NOMO-1 treated with dmso at 0.1 percent for 144 hours (cell line): Measurements from ENCODE around the gene IFT88.
"Not testable (repeated sequence)": the region's sequence is repeated elsewhere in the genome, so short reads cannot be mapped to it uniquely, and the experiment has no call there.

ENCODE experiments used
- DNase-seq: peaks from one replicate; lab custom pipeline; 2025; ENCODE audit not compliant: unreplicated experiment; lab: John Stamatoyannopoulos, UW

The IFT88 gene

DNA sequence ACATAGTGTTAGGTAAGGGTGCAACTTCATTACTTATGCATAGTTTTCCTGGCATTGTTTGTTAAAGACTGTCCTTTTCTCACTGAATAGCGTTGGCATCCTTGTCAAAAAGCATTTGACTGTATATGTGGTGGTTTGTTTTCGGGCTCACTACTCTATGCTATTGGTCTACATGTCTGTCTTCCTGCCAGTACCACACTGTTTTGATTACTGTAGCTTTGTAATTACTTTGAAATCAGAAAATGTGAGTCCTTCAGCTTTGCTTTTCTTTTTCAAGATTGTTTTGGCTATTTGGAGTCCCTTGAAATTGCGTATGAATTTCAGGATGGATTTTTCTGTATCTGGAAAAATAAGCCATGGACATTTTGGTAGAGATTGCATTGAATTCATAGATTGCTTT, 56.0 kb downstream of the IFT88 start:
- DNase-seq, result no peak

GRCh38 chr13:20624213-20624612, 57.3 kb downstream of the IFT88 start:
- no peak for DNase-seq

- DNase-seq, result no peak
Observed at GRCh38 chr13:20633802-20634201, 66.8 kb downstream of the IFT88 start.

DNA sequence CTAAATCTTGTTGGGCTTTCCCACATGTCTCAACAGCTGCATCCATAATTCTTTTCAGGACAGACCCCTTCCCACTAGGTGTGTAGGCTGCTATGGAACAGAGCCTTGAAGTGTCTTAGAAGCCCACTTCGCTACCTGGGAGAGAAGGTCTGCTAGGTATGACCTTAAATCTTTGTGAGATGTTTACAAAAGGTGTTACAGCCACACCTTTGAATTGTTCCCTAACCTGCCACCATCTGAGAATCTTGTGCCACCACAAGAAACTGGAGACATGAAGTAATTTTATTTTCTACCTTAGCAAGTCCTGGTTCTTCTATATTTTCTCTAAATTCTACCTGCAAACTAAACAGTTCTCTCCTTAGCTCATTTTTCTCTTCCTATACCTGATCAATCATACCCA, 69.1 kb downstream of the IFT88 start:
- no peak for DNase-seq

GRCh38 chr13:20637811-20638210, 70.9 kb downstream of the IFT88 start:
- no peak for DNase-seq

DNA sequence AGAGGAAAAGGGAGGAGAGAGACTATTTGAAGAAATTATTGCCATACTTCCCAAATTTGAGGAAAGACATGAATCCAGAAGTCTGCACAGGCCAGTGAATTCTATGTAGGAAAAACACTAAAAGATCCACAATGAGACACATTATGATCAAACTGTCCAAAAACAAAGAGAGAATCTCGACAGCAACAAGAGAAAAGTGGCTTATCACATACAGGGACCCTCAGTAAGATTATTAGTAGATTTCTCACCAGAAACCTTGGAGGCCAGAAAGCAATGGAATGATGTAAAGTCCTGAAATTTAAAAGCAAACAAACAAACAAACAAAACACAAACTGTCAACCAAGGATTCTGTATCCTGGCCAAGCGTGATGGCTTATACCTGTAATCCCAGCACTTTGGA, 80.8 kb downstream of the IFT88 start:
- no peak for DNase-seq

- DNase-seq, result no peak
Observed at GRCh38 chr13:20652946-20653345, 86.0 kb downstream of the IFT88 start.

- DNase-seq, result no peak
Observed at GRCh38 chr13:20654156-20654555, 87.2 kb downstream of the IFT88 start.

DNA sequence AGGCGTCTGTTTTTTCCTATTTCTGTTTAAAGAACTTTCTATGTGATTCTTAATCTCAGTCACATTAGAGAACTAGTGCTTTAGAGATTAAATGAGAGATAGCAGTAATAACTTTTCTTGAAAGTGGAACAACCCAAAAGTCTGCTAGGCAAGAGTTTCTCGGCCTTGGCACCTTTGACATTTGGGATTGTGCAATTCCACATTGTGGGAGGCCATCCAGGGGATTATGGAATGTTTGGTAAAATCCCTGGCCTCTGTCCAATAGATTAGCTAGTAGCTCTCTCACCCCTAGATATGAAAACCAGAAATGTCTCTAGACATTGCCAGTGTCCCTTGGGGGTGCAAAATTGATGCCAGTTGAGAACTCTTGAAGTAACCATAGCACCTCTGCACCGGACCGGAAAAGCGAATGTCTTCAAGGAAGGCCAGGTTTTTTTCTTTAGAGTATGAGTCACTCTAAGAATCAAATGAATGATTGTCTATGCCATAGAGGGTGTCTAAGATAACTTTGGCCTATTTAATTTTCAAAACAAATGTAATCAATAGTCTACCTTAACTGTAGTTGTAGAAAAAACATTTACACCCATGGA, 91.6 kb downstream of the IFT88 start:
- no peak for DNase-seq

DNA sequence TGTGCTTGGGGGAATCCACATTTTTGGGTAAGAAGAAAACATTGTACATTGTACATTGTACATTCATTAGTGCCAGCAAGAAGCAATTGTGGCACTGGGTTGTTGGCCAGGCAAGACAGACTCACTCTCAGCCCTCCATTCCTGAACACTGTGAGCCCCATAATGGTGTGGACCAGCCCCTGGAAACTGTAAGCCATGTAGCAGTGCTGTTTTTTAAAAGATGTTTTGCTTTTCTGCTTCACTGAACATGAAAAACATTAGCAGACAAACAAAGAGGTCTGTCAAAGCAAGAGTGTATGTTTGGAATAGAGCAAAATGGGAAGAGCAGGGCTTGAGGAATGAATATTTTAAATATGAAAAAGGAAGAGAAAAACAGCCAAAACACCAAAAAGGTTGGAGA, 97.4 kb downstream of the IFT88 start:
- no peak for DNase-seq

DNA sequence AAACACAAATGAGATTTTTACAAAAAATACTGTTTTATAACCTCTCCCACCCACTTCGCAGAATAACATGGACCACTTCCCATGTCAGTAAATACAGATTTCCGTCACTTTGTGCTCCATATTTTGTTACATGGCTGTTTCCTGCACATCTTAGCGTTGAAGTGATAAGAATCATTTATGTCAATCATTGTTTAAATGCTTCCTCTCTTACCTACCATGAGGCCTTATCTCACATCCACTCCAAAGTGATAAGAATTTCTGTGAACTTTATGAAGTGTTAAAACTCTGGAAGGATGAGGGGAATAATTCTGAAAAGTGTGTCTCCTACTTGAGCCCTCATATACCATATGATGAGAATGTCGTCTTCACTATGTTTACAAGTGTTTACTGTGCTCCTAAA, 100.0 kb downstream of the IFT88 start:
- DNase-seq, result no peak

GRCh38 chr13:20667857-20668437, 101.0 kb downstream of the IFT88 start:
- no peak for DNase-seq

DNA sequence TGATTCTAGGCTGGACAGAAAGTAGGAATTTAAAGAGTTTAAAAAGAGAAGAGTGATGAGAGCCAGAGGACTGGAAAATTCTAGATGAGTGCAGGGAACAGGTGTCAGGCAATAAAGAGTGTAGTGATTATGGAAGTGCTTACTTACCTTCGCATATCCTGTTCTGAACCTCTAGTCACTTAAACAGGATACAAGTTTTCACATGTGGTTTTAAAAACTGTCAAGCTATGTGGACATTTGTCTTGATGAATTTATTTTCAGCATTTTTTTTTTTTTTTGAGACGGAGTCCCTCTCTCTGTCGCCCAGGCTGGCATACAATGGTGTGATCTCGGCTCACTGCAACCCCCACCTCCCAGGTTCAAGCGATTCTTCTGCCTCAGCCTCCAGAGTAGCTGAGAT, 102.2 kb downstream of the IFT88 start:
- no peak for DNase-seq

GRCh38 chr13:20671789-20672188, 104.8 kb downstream of the IFT88 start:
- no peak for DNase-seq

GRCh38 chr13:20672772-20673171, 105.8 kb downstream of the IFT88 start:
- no peak for DNase-seq

DNA sequence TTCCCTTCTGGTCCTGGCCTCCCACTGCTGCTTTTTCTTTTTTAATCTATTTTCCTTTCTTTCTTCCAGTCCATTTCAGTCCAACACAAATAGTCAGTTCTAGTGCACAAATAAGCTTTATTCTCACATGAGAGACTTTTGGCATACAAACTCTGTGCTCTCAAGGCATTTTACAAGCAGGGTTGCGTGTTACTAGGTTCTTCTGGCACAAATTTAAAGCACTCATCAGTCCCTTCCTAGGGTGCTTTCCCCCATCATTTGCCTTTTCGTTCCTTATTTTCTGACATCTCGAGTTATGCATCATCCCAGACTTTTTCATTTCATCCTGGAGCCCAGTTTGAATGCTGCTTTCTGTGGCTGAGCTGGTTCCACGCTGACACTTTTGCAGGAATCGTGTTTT, 106.8 kb downstream of the IFT88 start:
- no peak for DNase-seq

DNA sequence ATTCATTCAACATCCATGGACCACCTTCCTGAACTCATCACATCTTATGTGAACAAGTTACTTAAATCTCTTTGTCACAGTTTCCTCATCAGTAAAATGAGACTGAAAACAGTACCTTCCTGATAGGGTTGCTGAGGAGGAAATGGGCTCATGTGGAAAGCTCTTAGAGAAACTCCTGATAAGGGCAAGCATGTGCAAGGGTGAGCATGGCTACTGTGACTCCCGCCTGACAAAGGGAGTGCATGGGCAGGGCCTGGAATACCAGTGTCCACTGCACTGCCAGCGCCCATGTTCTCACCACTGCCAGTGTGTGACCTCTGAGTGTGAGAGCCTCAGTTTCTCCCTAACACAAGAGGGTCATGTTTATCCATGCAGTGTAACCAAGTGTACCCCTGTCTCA, 109.3 kb downstream of the IFT88 start:
- no peak for DNase-seq

GRCh38 chr13:20678606-20679005, 111.6 kb downstream of the IFT88 start:
- not testable (repeated sequence) for DNase-seq

DNA sequence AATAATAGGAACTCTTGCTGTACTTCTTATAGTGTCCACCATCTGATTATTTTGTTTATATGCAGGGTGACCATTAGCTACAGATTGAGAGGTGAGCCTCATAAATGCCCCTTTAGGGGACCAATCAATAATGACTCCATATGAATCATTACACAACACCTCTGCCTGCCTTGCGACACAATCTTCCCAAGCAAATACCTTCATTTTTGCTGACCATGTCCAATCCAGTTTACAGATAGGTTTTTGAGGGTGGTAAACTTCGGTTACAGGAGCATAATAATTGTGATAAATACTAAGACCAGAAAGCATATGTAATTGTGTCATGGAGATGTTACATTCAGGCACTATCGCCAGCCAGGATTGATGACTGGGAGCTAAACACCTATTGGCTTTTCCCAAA, 112.9 kb downstream of the IFT88 start:
- no peak for DNase-seq

GRCh38 chr13:20680416-20681080, 113.6 kb downstream of the IFT88 start:
- no peak for DNase-seq

GRCh38 chr13:20681481-20681880, 114.5 kb downstream of the IFT88 start:
- DNase-seq, result not testable (repeated sequence)

DNA sequence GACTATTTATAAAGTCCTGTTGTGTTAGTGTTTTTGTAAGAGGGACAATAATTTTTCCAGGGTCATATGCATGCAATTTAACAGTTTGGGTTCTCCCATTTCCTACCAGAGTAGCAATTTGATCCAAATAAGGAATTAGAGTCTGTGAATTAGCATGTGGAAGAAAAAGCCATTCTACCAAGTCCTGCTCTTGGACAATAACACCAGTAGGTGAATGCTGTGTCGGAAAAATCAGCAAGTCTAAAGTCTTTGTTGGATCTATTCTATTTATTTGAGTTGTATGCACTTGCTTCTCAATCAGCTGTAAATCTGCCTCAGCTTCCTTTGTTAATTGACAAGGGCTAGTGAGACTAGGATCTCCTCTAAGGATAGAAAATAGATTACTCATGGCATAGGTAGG, 115.1 kb downstream of the IFT88 start:
- no peak for DNase-seq

- no peak for DNase-seq
Observed at GRCh38 chr13:20684041-20684440, 117.1 kb downstream of the IFT88 start.
